ENCODE data around the gene NAXE. TPM values are rescaled to one million over a fixed set of nuclear protein-coding genes. Genes with fewer than 3 reads are reported as not detected.

Gene NAXE
- polyA plus RNA-seq, 2 of the 4 experiments (the other 2 are of a cell fraction), result 81.4 to 119 TPM

DNA sequence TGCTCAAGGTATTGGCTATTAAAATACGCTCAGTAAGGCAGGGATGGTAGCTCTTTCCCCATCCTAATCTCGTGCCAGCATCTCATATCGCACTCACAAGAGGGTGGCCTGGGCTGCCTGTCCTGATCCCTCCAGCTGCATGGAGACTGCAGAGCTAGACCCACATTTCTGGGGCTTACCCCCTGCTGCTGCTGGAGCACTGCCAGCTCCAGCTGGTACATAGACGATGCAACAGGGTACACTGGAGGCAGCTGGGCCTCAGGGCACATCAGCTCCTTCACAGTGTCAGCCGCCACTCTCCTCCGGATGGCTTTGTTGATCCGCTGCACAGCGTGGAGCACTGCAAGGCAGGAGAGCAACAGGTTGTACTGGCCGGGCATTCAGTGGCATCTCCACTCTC lies 35.2 kb upstream of the NAXE start:
- no peak overlapping the region for H3K4me3 ChIP-seq
- DNase-seq (ENCODE audit: low read depth in 1 of 2, low spot score in 1 of 2) (no peak), ATAC-seq (no peak), FAIRE-seq (no peak)
- H3K9me3 ChIP-seq, result no peaks in the 10 kb centered on the region
- peaks cover 18% of the 10 kb centered on the region for H3K4me1 ChIP-seq
- no peak overlapping the region for H3K27ac ChIP-seq
- TF ChIP-seq HEYL (CRISPR knock-in tag; IDR thresholded peaks at IDR 0.05) (no peak), EHF (CRISPR knock-in tag; IDR thresholded peaks at IDR 0.05) (no peak), NR3C1 (IDR thresholded peaks at IDR 0.05) (no peak), MAZ (IDR thresholded peaks at IDR 0.05; ENCODE audit: borderline replicate concordance, low read depth, low read length) (no peak), ZSCAN20 (CRISPR knock-in tag; IDR thresholded peaks at IDR 0.05) (no peak), TFCP2L1 (CRISPR knock-in tag; IDR thresholded peaks at IDR 0.05) (no peak), KDM1A (IDR thresholded peaks at IDR 0.05; ENCODE audit: low read depth) (no peak), RFX5 (IDR thresholded peaks at IDR 0.05) (no peak), CHD2 (IDR thresholded peaks at IDR 0.05; ENCODE audit: low read length, partially characterized antibody) (no peak), HDAC2 (IDR thresholded peaks at IDR 0.05) (no peak), JUN (IDR thresholded peaks at IDR 0.05) (no peak), PHF8 (IDR thresholded peaks at IDR 0.05; ENCODE audit: borderline replicate concordance, low read depth) (no peak), EHMT2 (IDR thresholded peaks at IDR 0.05; ENCODE audit: low read depth) (no peak), MYC (IDR thresholded peaks at IDR 0.05; ENCODE audit: borderline replicate concordance, low read length) (no peak)
- TF ChIP-seq, protein P1, sequence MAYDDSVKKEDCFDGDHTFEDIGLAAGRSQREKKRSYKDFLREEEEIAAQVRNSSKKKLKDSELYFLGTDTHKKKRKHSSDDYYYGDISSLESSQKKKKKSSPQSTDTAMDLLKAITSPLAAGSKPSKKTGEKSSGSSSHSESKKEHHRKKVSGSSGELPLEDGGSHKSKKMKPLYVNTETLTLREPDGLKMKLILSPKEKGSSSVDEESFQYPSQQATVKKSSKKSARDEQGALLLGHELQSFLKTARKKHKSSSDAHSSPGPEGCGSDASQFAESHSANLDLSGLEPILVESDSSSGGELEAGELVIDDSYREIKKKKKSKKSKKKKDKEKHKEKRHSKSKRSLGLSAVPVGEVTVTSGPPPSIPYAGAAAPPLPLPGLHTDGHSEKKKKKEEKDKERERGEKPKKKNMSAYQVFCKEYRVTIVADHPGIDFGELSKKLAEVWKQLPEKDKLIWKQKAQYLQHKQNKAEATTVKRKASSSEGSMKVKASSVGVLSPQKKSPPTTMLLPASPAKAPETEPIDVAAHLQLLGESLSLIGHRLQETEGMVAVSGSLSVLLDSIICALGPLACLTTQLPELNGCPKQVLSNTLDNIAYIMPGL (CRISPR knock-in tag; IDR thresholded peaks at IDR 0.05; ENCODE audit: borderline replicate concordance), result no peak
- TF ChIP-seq, protein P2, sequence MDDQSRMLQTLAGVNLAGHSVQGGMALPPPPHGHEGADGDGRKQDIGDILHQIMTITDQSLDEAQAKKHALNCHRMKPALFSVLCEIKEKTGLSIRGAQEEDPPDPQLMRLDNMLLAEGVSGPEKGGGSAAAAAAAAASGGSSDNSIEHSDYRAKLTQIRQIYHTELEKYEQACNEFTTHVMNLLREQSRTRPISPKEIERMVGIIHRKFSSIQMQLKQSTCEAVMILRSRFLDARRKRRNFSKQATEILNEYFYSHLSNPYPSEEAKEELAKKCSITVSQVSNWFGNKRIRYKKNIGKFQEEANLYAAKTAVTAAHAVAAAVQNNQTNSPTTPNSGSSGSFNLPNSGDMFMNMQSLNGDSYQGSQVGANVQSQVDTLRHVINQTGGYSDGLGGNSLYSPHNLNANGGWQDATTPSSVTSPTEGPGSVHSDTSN (IDR thresholded peaks at IDR 0.05), result no peak
- ChIA-PET POLR2A (no interaction called here), CTCF (interaction anchor here (1.2 to 1.4 kb wide), 2 partner anchors 46 to 110 kb away, joined by 3 to 4 read pairs; no protein-coding TSS in a partner anchor)
- H3K4me2 ChIP-seq, result no peak overlapping the region
- WGBS (ENCODE audit: missing lambda C conversion rate), result 73% methylated on average over 9 of the region's 9 CpGs

DNA sequence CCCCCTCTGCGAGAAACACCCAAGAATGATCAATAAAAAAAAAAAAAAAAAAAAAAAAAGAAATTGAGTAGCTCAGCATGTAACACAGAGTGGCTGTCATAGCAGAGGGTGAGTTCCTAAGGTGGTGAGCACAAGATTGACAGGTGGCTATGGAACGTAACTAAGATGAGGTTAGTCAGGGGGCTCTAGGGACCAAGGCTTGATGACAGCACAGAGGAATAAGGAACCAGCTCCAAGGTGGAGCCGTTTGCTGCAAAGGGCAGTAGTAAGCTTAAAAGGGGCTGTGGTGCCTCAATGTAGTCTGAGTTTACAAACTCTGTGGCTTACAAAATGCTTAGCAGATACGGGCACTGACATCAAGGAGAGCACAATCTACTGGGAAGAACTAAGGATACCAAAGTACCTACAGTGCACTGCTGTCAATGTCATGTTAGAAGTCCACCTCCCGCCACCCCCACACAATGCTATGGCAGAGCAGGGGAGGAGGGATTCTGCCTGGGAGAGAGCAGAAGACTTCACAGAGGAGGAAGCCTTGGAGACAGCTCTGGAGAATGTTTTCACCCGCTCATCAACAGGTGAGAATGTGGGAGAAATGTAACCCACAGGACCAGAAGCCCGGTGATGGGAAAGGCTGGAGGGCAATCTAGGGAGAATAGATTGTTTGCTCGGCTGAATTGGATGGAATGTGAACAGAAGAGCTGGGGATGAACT lies 32.3 kb upstream of the NAXE start:
- Histone ChIP-seq H3K9me3 (no peaks in the 10 kb centered on the region), H3K4me1 (no peaks in the 10 kb centered on the region), H3K4me3 (no peak overlapping the region), H3K4me2 (no peak overlapping the region), H3K27ac (no peak overlapping the region)
- POLR2A ChIA-PET, result no interaction called here
- CTCF ChIA-PET, result interaction anchor here (0.6 to 1.5 kb wide), 4 partner anchors 68 to 173 kb away, joined by 3 to 4 read pairs (median 4); no protein-coding TSS in a partner anchor
- DNase-seq (ENCODE audit: low read depth in 1 of 2, low spot score in 1 of 2) (no peak), ATAC-seq (no peak), FAIRE-seq (no peak)
- 81% methylated on average over 7 of the region's 8 CpGs for WGBS (ENCODE audit: missing lambda C conversion rate)
- TF ChIP-seq RCOR1 (IDR thresholded peaks at IDR 0.05; ENCODE audit: low read depth, low read length) (no peak), NPAS2 (CRISPR knock-in tag; IDR thresholded peaks at IDR 0.05; ENCODE audit: borderline replicate concordance) (no peak), JUN (IDR thresholded peaks at IDR 0.05) (no peak), KDM5A (IDR thresholded peaks at IDR 0.05) (no peak), EHF (CRISPR knock-in tag; IDR thresholded peaks at IDR 0.05) (no peak), CHD4 (IDR thresholded peaks at IDR 0.05; ENCODE audit: borderline replicate concordance) (no peak), CHD2 (IDR thresholded peaks at IDR 0.05; ENCODE audit: low read length, partially characterized antibody) (no peak), SMC3 (IDR thresholded peaks at IDR 0.05) (no peak), FOXS1 (CRISPR knock-in tag; IDR thresholded peaks at IDR 0.05) (no peak)
- TF ChIP-seq, protein P3, sequence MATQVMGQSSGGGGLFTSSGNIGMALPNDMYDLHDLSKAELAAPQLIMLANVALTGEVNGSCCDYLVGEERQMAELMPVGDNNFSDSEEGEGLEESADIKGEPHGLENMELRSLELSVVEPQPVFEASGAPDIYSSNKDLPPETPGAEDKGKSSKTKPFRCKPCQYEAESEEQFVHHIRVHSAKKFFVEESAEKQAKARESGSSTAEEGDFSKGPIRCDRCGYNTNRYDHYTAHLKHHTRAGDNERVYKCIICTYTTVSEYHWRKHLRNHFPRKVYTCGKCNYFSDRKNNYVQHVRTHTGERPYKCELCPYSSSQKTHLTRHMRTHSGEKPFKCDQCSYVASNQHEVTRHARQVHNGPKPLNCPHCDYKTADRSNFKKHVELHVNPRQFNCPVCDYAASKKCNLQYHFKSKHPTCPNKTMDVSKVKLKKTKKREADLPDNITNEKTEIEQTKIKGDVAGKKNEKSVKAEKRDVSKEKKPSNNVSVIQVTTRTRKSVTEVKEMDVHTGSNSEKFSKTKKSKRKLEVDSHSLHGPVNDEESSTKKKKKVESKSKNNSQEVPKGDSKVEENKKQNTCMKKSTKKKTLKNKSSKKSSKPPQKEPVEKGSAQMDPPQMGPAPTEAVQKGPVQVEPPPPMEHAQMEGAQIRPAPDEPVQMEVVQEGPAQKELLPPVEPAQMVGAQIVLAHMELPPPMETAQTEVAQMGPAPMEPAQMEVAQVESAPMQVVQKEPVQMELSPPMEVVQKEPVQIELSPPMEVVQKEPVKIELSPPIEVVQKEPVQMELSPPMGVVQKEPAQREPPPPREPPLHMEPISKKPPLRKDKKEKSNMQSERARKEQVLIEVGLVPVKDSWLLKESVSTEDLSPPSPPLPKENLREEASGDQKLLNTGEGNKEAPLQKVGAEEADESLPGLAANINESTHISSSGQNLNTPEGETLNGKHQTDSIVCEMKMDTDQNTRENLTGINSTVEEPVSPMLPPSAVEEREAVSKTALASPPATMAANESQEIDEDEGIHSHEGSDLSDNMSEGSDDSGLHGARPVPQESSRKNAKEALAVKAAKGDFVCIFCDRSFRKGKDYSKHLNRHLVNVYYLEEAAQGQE (IDR thresholded peaks at IDR 0.05), result no peak
- TF ChIP-seq, protein P4, sequence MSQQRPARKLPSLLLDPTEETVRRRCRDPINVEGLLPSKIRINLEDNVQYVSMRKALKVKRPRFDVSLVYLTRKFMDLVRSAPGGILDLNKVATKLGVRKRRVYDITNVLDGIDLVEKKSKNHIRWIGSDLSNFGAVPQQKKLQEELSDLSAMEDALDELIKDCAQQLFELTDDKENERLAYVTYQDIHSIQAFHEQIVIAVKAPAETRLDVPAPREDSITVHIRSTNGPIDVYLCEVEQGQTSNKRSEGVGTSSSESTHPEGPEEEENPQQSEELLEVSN (IDR thresholded peaks at IDR 0.05; ENCODE audit: borderline replicate concordance, low read depth), result no peak
- TF ChIP-seq, protein P5, sequence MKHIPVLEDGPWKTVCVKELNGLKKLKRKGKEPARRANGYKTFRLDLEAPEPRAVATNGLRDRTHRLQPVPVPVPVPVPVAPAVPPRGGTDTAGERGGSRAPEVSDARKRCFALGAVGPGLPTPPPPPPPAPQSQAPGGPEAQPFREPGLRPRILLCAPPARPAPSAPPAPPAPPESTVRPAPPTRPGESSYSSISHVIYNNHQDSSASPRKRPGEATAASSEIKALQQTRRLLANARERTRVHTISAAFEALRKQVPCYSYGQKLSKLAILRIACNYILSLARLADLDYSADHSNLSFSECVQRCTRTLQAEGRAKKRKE (CRISPR knock-in tag; IDR thresholded peaks at IDR 0.05; ENCODE audit: low read depth), result no peak

Measured in A549 (cell line).